Adrenal gland (tissue), 5 donors: ENCODE results near the gene CXCL6.

Experiments
- CTCF ChIP-seq, 6 experiments: fragments of 450-650 bp in 4 of 6; fragments of 200-600 bp in 2 of 6; sonication (generic) in 1 of 6; IDR thresholded peaks; 1 replicate in 5 of 6; 2 replicates in 1 of 6; pipeline versions ENCODE4 v1.5.1 to v1.8.0; 2016 to 2021; ENCODE audit warnings: antibody characterized with exemption in 6 of 6, mild to moderate bottlenecking in 2 of 6, moderate library complexity in 1 of 6
- POLR2A ChIP-seq, 2 donors: fragments of 450-650 bp; IDR thresholded peaks; one replicate each; pipeline ENCODE4 v1.6.1; 2017; ENCODE audit warnings: antibody characterized with exemption in 2 of 2, mild to moderate bottlenecking in 2 of 2, moderate library complexity in 1 of 2
- donor health status: DM: no; HTN: no; CAD: no.

GRCh38 chr4:73816814-73817213 is 19.7 kb upstream of the CXCL6 start:
- TF ChIP-seq CTCF (IDR thresholded peaks at IDR 0.05) (no peak), POLR2A (IDR thresholded peaks at IDR 0.05) (no peak)
